ENCODE measurements around the gene ZSCAN5A.

The ZSCAN5A gene

GRCh38 chr19:56314381-56315076 lies at the start of gene ZSCAN5A:
Gene ZSCAN5A, minus strand, starts transcription at chr19:56314839. Its CDS starts 89,793 bp downstream, at chr19:56225046.
- TF ChIP-seq RARB (CRISPR knock-in tag; IDR thresholded peaks at IDR 0.05) = no peak
- TF ChIP-seq PPARA (CRISPR knock-in tag; IDR thresholded peaks at IDR 0.05; ENCODE audit: borderline replicate concordance) = no peak
- 0 out of 2 replicates have a peak, but pooled peaks have one; percentile 20 for TF ChIP-seq ZFP3 (CRISPR knock-in tag; IDR thresholded peaks at IDR 0.05)
- TF ChIP-seq CSRNP3 (CRISPR knock-in tag; IDR thresholded peaks at IDR 0.05) = no peak
- TF ChIP-seq ESRRG (CRISPR knock-in tag; IDR thresholded peaks at IDR 0.05) = peak; percentile 46; the same call in 1 of the 2 replicates

GRCh38 chr19:56360841-56361240 lies 46.2 kb upstream of the ZSCAN5A start:
- ATAC-seq = no peak
- TF ChIP-seq SNAI2 (CRISPR knock-in tag; IDR thresholded peaks at IDR 0.05) (no peak), ZFP3 (CRISPR knock-in tag; IDR thresholded peaks at IDR 0.05) (no peak), POU6F1 (CRISPR knock-in tag; IDR thresholded peaks at IDR 0.05; ENCODE audit: borderline replicate concordance, low read depth) (no peak), CREB5 (CRISPR knock-in tag; IDR thresholded peaks at IDR 0.05; ENCODE audit: low read depth) (no peak), BACH2 (CRISPR knock-in tag; IDR thresholded peaks at IDR 0.05; ENCODE audit: borderline replicate concordance) (no peak), RARB (CRISPR knock-in tag; IDR thresholded peaks at IDR 0.05) (no peak), CSDC2 (CRISPR knock-in tag; IDR thresholded peaks at IDR 0.05) (no peak), ESRRG (CRISPR knock-in tag; IDR thresholded peaks at IDR 0.05) (no peak), ZNF8 (CRISPR knock-in tag; IDR thresholded peaks at IDR 0.05) (no peak), ZFP30 (CRISPR knock-in tag; IDR thresholded peaks at IDR 0.05) (no peak), ARNTL (CRISPR knock-in tag; IDR thresholded peaks at IDR 0.05; ENCODE audit: borderline replicate concordance, low read depth) (no peak), PPARA (CRISPR knock-in tag; IDR thresholded peaks at IDR 0.05; ENCODE audit: borderline replicate concordance) (no peak), TCF4 (CRISPR knock-in tag; IDR thresholded peaks at IDR 0.05; ENCODE audit: borderline replicate concordance) (no peak), OSR1 (CRISPR knock-in tag; IDR thresholded peaks at IDR 0.05) (no peak), ZC3H10 (CRISPR knock-in tag; IDR thresholded peaks at IDR 0.05) (no peak), GLIS3 (CRISPR knock-in tag; IDR thresholded peaks at IDR 0.05) (no peak)

More at GRCh38 chr19:56314381-56315076, at the start of gene ZSCAN5A:
- peak; percentile 89 for ATAC-seq

- TF ChIP-seq ZNF565 (CRISPR knock-in tag; conservative IDR thresholded peaks at IDR 0.05; ENCODE audit: low read depth) (no peak), POU6F1 (CRISPR knock-in tag; IDR thresholded peaks at IDR 0.05; ENCODE audit: borderline replicate concordance, low read depth) (no peak), CSDC2 (CRISPR knock-in tag; IDR thresholded peaks at IDR 0.05) (no peak), ZFP3 (CRISPR knock-in tag; IDR thresholded peaks at IDR 0.05) (no peak), BACH2 (CRISPR knock-in tag; IDR thresholded peaks at IDR 0.05; ENCODE audit: borderline replicate concordance) (no peak), ESRRG (CRISPR knock-in tag; IDR thresholded peaks at IDR 0.05) (no peak), ZNF8 (CRISPR knock-in tag; IDR thresholded peaks at IDR 0.05) (no peak), TOX (CRISPR knock-in tag; IDR thresholded peaks at IDR 0.05; ENCODE audit: borderline replicate concordance) (no peak), ZFP30 (CRISPR knock-in tag; IDR thresholded peaks at IDR 0.05) (no peak), OSR1 (CRISPR knock-in tag; IDR thresholded peaks at IDR 0.05) (no peak), PPARA (CRISPR knock-in tag; IDR thresholded peaks at IDR 0.05; ENCODE audit: borderline replicate concordance) (no peak), ARNTL (CRISPR knock-in tag; IDR thresholded peaks at IDR 0.05; ENCODE audit: borderline replicate concordance, low read depth) (no peak), TSHZ2 (CRISPR knock-in tag; IDR thresholded peaks at IDR 0.05) (no peak)
- ATAC-seq = no peak
Observed at GRCh38 chr19:56356944-56357343, 42.3 kb upstream of the ZSCAN5A start.

All from SK-N-SH treated with all-trans-retinoic acid at 6 μM for 48 hours (cell line).